DND-41 (cell line): ENCODE data around the gene MACROD2.

Experiments used
- CTCF ChIP-seq: IDR thresholded peaks from 2 replicates; pipeline ENCODE4 v1.5.1; 2012; ENCODE audit warnings: borderline replicate concordance, low read length, moderate library complexity, mild to moderate bottlenecking; ENCODE audit not compliant: poor library complexity, severe bottlenecking; ENCODE audit errors: extremely low read depth
- EZH2 ChIP-seq: IDR thresholded peaks from 3 replicates; pipeline ENCODE4 v1.6.1; 2012; ENCODE audit warnings: borderline replicate concordance, low read depth, mild to moderate bottlenecking, moderate library complexity, low read length, inconsistent platforms; ENCODE audit not compliant: severe bottlenecking

GRCh38 chr20:14232650-14233049, 237.3 kb downstream of the MACROD2 start:
- TF ChIP-seq EZH2 (no peak), CTCF (no peak)
